SKM-1 treated with dmso at 0.1 percent for 144 hours (cell line): ENCODE measurements around the gene TPI1.
A peak's percentile ranks its signal among the peaks of the same experiment; 100 is the strongest.
"Not testable (repeated sequence)": the region's sequence is repeated elsewhere in the genome, so short reads cannot be mapped to it uniquely, and the experiment has no call there.

Experiments used
- DNase-seq: peaks from one replicate; lab custom pipeline; 2025; ENCODE audit not compliant: unreplicated experiment; lab: John Stamatoyannopoulos, UW

TPI1 gene

GRCh38 chr12:6890789-6891645 is 23.7 kb downstream of the TPI1 start:
- peak; percentile 78 for DNase-seq

- no peak for DNase-seq
Observed at GRCh38 chr12:6891646-6892001, 24.3 kb downstream of the TPI1 start.

- not testable (repeated sequence) for DNase-seq
Observed at GRCh38 chr12:6892683-6893082, 25.4 kb downstream of the TPI1 start.

- no peak for DNase-seq
Observed at GRCh38 chr12:6894321-6894720, 27.0 kb downstream of the TPI1 start.

GRCh38 chr12:6896846-6897435 is 29.6 kb downstream of the TPI1 start:
- DNase-seq = no peak

GRCh38 chr12:6899427-6899826 is 32.1 kb downstream of the TPI1 start:
- no peak for DNase-seq

- DNase-seq = peak; percentile 43
Observed at GRCh38 chr12:6899837-6900519, 32.6 kb downstream of the TPI1 start.

GRCh38 chr12:6902448-6902847 is 35.1 kb downstream of the TPI1 start:
- no peak for DNase-seq

- DNase-seq = no peak
Observed at GRCh38 chr12:6903722-6904121, 36.4 kb downstream of the TPI1 start.

- peak; percentile 84 for DNase-seq
Observed at GRCh38 chr12:6904280-6905276, 37.2 kb downstream of the TPI1 start, which contains the start of gene LRRC23. Gene LRRC23 (plus strand): TSS chr12:6904822. CDS start chr12:6905634, 812 bp downstream.

GRCh38 chr12:6905414-6906040 is 38.2 kb downstream of the TPI1 start:
- DNase-seq = no peak

- DNase-seq = not testable (repeated sequence)
Observed at GRCh38 chr12:6908141-6908540, 40.8 kb downstream of the TPI1 start.

GRCh38 chr12:6909421-6910145 is 42.3 kb downstream of the TPI1 start:
- no peak for DNase-seq

GRCh38 chr12:6912164-6912935 is 45.0 kb downstream of the TPI1 start:
- DNase-seq = no peak

- no peak for DNase-seq
Observed at GRCh38 chr12:6914246-6914946, 47.1 kb downstream of the TPI1 start, which contains the start of gene ENO2. Gene ENO2 (plus strand): TSS chr12:6914580. CDS start chr12:6915833, 1,253 bp downstream.

GRCh38 chr12:6914947-6915788 is 47.8 kb downstream of the TPI1 start:
- no peak for DNase-seq

- no peak for DNase-seq
Observed at GRCh38 chr12:6915789-6916285, 48.5 kb downstream of the TPI1 start.
